Caki2 (cell line): ENCODE results near the gene MSRB1. TPM values are rescaled to one million over a fixed set of nuclear protein-coding genes. Genes with fewer than 3 reads are reported as not detected.
"Not testable (repeated sequence)": the region's sequence is repeated elsewhere in the genome, so short reads cannot be mapped to it uniquely, and the experiment has no call there.

Experiments
- DNase-seq: peaks from one replicate; pipeline ENCODE4 v3.0.0-alpha.2; 2015; ENCODE audit warnings: low read depth
- in situ Hi-C: cut with HindIII; loops from 2 replicates; pipeline ENCODE4 v1.10.0; 2016; ENCODE audit warnings: low sequenced_read_pairs, low pct_unique_long_range_greater_than_20kb, mixed read lengths
- total RNA-seq: library from RNA; depleted of rRNA; stranded (reverse); fragments of >200 nt; shearing (Covaris generic); gene quantifications from 2 replicates; pipeline ENCODE4 v1.2.3, GENCODE V29; 2014; ENCODE audit warnings: low replicate concordance

MSRB1 gene
- total RNA-seq, 1 experiment from 2014 or later: 275 TPM

- in situ Hi-C loops: loop anchor here (10.0 kb wide), 1 partner anchor 100 kb away; no protein-coding TSS in a partner anchor
- DNase-seq: peak; percentile 97
Observed at GRCh38 chr16:1964506-1965395, 21.8 kb upstream of the MSRB1 start, which contains the start of gene RPS2. TSS of gene RPS2 (minus strand) at chr16:1964826. CDS start at chr16:1964625, 201 bp downstream.

GRCh38 chr16:1963806-1964505 lies 21.0 kb upstream of the MSRB1 start:
- DNase-seq: no peak
- in situ Hi-C loops: loop anchor here (10.0 kb wide), 1 partner anchor 99 kb away; no protein-coding TSS in a partner anchor

DNA sequence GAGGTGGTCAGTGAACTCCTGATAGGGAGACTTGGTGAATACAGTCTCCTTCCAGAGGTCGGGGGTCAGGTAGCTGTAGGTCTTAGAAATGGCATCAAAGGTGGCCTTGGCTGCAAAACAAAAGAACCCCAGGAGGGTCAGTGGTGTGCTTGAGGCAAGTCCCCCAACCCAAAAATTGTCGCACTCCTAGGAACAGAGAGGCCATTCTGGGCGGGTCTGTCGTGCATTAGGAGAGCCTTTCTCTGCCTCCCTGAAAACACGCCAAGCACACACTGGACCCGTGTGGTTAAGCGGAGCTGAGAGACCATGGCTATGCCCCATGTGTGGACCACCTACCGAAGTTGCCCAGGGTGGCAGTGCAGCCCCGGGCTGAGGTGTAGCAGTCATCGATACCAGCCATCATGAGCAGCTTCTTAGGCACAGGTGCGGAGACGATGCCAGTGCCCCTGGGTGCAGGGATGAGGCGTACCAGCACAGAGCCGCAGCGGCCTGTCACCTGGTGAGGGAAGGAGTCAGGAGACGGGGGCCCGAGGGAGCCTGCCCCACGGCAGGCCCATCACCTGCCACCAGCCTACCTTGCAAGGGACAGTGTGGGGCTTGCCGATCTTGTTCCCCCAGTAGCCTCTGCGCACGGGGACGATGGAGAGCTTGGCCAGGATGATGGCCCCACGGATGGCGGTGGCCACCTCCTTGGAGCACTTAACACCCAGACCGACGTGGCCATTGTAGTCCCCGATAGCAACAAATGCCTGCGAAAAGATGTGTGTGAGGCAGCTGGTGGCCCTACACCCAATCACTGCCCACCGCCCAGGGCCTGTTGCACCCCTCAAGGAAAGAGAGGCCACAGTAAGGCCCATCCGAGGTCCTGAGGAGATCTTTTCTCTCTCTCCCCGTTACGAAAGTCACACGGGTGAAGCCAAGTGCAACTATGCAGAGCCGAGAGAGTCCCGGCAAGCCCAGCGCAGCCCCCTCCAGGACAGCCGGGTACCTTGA lies 19.5 kb upstream of the MSRB1 start:
- not testable (repeated sequence) for DNase-seq
- in situ Hi-C loops: loop anchor here (10.0 kb wide), 1 partner anchor 98 kb away; no protein-coding TSS in a partner anchor

- DNase-seq: no peak
- in situ Hi-C loops: loop anchor here (10.0 kb wide), 1 partner anchor 97 kb away; no protein-coding TSS in a partner anchor
Observed at GRCh38 chr16:1961651-1962067, 18.7 kb upstream of the MSRB1 start.

DNA sequence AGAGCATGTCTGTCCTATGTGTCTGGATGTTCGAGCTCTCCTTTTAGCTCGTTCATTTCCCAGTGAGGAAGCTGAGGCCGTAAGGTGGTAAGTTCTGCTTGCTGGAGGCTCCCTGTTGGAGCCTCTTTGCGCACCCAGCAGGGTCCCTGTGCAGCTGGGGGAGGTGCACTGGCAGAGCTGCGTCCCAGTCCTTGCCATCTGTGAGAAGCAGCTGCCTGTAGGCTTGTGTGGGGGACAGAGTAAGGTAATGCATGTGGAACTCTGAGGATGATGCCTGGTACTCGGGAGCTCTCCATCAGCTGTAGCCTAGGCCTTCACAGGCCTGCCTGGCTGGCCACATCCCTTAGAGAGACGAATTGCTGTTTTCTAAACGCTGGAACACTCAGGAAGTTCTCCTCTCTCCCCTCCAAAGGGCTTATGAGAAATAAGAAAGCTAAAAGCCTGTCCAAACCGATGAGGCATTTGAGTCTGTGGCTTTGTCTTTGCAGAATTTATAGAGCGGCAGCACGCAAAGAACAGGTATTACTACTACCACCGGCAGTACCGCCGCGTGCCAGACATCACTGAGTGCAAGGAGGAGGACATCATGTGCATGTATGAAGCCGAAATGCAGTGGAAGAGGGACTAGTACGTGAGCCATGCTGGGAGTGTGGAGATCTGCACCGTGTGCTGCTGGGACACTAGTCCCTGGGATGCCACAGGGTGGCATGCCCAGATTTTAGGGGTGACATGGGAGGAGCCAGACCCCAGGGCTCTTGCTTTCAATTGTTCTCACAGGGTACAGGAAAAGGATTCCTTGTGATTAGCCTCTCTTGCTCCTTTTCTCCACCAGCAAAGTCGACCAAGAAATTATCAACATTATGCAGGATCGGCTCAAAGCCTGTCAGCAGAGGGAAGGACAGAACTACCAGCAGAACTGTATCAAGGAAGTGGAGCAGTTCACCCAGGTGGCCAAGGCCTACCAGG lies 17.9 kb upstream of the MSRB1 start:
- DNase-seq: peak; percentile 54
- in situ Hi-C loops: loop anchor here (10.0 kb wide), 1 partner anchor 96 kb away; no protein-coding TSS in a partner anchor

DNA sequence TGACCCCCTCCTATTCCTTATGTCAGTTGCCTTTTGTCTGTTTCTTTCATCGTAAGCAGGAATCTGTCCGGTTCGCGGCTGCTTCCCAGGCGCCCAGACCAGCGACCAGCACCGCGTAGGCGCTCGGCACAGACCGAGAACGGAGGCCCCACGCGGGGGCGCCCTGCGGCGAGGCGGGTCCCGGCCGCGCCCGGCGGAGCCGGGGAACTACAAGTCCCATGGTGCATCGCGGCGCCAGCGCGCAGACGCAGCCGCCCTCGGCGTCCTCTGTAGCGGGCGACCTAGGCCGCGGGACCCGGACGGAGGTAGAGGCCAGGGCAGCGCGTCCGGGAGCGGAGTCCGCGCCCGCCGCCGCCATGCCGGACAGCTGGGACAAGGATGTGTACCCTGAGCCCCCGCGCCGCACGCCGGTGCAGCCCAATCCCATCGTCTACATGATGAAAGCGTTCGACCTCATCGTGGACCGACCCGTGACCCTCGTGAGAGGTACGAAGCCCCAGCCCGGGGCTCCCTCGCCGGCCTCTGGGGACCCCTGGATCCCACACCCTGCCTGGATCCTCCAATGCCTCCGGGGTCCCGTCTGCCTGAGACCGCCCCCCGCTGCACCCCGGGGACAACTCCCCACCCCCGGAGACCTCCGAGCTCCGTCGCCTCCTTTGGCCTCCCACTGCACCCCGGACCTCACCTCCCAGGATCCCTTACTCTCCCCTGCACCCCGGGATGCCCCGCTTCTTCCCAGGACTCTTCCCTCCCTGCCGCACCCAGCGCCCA lies 16.5 kb upstream of the MSRB1 start, which contains the start of gene NDUFB10:
Gene NDUFB10, plus strand, starts transcription at position 270 of the 771 bp plus-strand sequence. Its CDS starts 87 bp downstream, at position 357.
- in situ Hi-C loops: loop anchor here (10.0 kb wide), 1 partner anchor 95 kb away; no protein-coding TSS in a partner anchor
- DNase-seq: peak; percentile 86

GRCh38 chr16:1958715-1959268 lies 15.8 kb upstream of the MSRB1 start:
- in situ Hi-C loops: no loop called here
- no peak for DNase-seq

DNA sequence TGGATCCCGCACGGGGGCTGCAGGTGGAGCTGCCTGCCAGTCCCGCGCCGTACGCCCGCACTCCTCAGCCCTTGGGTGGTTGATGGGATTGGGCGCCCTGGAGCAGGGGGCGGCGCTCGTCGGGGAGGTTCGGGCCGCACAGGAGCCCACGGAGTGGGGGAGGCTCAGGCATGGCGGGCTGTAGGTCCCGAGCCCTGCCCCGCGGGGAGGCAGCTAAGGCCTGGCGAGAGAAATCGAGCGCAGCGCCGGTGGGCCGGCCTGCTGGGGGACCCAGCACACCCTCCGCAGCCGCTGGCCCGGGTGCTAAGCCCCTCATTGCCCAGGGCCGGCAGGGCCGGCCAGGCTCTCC lies 15.1 kb upstream of the MSRB1 start:
- DNase-seq, in situ Hi-C loops: not testable (repeated sequence)

DNA sequence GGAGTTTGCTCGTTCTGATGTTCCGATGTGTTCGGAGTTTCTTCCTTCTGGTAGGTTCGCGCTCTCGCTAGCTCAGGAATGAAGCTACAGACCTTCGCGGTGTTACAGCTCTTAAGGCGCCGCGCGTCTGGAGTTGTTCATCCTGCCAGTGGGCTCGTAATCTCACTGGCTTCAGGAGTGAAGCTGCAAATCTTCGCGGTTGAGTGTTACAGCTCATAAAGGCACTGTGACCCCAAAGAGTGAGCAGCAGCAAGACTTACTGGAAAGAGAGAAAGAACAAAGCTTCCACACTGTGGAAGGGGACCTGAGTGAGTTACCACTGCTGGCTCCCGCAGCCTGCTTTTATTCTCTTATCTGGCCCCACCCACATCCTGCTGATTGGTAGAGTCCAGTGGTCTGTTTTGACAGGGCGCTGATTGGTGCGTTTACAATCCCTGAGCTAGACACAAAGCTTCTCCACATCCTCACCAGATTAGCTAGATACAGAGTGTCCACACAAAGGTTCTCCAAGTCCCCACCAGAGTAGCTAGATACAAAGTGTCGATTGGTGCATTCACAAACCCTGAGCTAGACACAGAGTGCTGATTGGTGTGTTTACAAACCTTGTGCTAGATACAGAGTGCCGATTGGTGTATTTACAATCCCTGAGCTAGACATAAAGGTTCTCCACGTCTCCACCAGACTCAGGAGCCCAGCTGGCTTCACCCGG lies 14.6 kb upstream of the MSRB1 start:
- DNase-seq, in situ Hi-C loops: not testable (repeated sequence)

- DNase-seq: no peak
- in situ Hi-C loops: no loop called here
Observed at GRCh38 chr16:1953734-1954133, 10.7 kb upstream of the MSRB1 start.

DNA sequence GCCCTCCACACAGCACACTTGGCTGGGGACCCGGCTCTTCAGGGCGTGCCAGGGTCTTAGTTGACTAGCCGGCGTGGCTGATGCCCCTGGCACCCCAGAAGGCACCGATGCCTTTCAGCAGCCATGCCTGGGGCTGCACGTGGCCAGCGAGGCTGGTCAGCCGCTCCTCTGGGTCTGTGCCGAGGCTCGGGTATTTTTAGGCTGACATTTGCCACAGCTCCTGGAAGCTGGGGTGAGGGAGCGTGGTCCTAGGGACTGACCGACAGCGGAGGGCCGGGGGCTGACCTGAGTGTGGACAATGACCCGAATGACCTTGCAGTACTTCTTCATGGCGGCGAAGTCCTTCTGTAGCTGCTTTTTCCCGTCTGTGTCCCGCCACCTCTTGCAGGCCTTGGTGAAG lies 7.6 kb upstream of the MSRB1 start:
- in situ Hi-C loops: no loop called here
- no peak for DNase-seq

GRCh38 chr16:1950047-1950446 lies 7.0 kb upstream of the MSRB1 start:
- DNase-seq: no peak
- in situ Hi-C loops: no loop called here

GRCh38 chr16:1949507-1949906 lies 6.5 kb upstream of the MSRB1 start:
- no peak for DNase-seq
- in situ Hi-C loops: no loop called here

DNA sequence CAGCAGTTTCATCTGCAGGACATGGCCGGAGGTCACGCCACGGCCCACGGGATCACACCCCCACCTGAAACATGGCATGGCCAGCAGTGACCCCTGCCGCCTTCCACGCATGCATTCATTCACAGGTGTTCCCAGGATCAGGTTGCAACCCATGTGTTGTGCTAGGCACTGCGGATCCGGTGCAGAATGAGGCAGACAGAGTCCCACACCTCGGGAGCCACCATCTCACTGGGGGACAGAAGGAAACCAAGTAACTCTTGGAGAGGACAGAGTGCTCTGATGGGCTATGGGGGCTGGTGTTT lies 4.3 kb upstream of the MSRB1 start:
- in situ Hi-C loops: no loop called here
- DNase-seq: no peak
